ENCODE data around the gene C3orf22. TPM values are rescaled to one million over a fixed set of nuclear protein-coding genes. Genes with fewer than 3 reads are reported as not detected.
"Not testable (repeated sequence)": the region's sequence is repeated elsewhere in the genome, so short reads cannot be mapped to it uniquely, and the experiment has no call there.

Gene C3orf22
- total RNA-seq, 1 donor: not detected

- Histone ChIP-seq H3K27ac (ENCODE audit: low read depth, low read length) (no peak overlapping the region), H2AFZ (ENCODE audit: low read length) (no peak overlapping the region), H3K4me3 (ENCODE audit: insufficient read depth, low read length) (no peak overlapping the region), H3K4me1 (ENCODE audit: insufficient read depth, low read length) (peaks cover 14% of the 10 kb centered on the region), H3K36me3 (ENCODE audit: insufficient read depth, low read length) (no peaks in the 10 kb centered on the region), H3K79me2 (ENCODE audit: insufficient read depth, low read length) (no peaks in the 10 kb centered on the region), H3K4me2 (ENCODE audit: insufficient read depth, low read length) (no peak overlapping the region), H3K9me3 (ENCODE audit: low read depth, low read length) (no peaks in the 10 kb centered on the region), H4K20me1 (ENCODE audit: insufficient read depth, low read length) (no peaks in the 10 kb centered on the region), H3K27me3 (ENCODE audit: insufficient read depth, low read length) (peaks cover 27% of the 10 kb centered on the region)
- no peak for DNase-seq (ENCODE audit: insufficient read length, low spot score, missing footprints)
- TF ChIP-seq CTCF (IDR thresholded peaks at IDR 0.05; ENCODE audit: extremely low read depth, low read depth, low read length): no peak
Observed at GRCh38 chr3:126537730-126538281, 20.9 kb downstream of the C3orf22 start.

- H3K4me1 ChIP-seq (ENCODE audit: insufficient read depth, low read length): peaks cover 14% of the 10 kb centered on the region
- no peaks in the 10 kb centered on the region for H3K36me3 ChIP-seq (ENCODE audit: insufficient read depth, low read length)
Observed at GRCh38 chr3:126537116-126537729, 21.5 kb downstream of the C3orf22 start.

GRCh38 chr3:126536126-126536525 is 22.6 kb downstream of the C3orf22 start:
- Histone ChIP-seq H4K20me1 (ENCODE audit: insufficient read depth, low read length) (no peaks in the 10 kb centered on the region), H3K27ac (ENCODE audit: low read depth, low read length) (no peak overlapping the region), H3K4me2 (ENCODE audit: insufficient read depth, low read length) (no peak overlapping the region), H2AFZ (ENCODE audit: low read length) (no peak overlapping the region), H3K9me3 (ENCODE audit: low read depth, low read length) (no peaks in the 10 kb centered on the region), H3K27me3 (ENCODE audit: insufficient read depth, low read length) (peaks cover 34% of the 10 kb centered on the region), H3K79me2 (ENCODE audit: insufficient read depth, low read length) (no peaks in the 10 kb centered on the region), H3K36me3 (ENCODE audit: insufficient read depth, low read length) (no peaks in the 10 kb centered on the region), H3K4me3 (ENCODE audit: insufficient read depth, low read length) (no peak overlapping the region), H3K4me1 (ENCODE audit: insufficient read depth, low read length) (peaks cover 12% of the 10 kb centered on the region)
- DNase-seq (ENCODE audit: insufficient read length, low spot score, missing footprints): peak; percentile 36
- no peak for TF ChIP-seq CTCF (IDR thresholded peaks at IDR 0.05; ENCODE audit: extremely low read depth, low read depth, low read length)

More at GRCh38 chr3:126537116-126537729, 21.5 kb downstream of the C3orf22 start:
- no peak overlapping the region for H3K4me2 ChIP-seq (ENCODE audit: insufficient read depth, low read length)
- H3K79me2 ChIP-seq (ENCODE audit: insufficient read depth, low read length): no peaks in the 10 kb centered on the region
- DNase-seq (ENCODE audit: insufficient read length, low spot score, missing footprints): no peak
- peaks cover 33% of the 10 kb centered on the region for H3K27me3 ChIP-seq (ENCODE audit: insufficient read depth, low read length)
- H3K4me3 ChIP-seq (ENCODE audit: insufficient read depth, low read length): no peak overlapping the region
- no peaks in the 10 kb centered on the region for H3K9me3 ChIP-seq (ENCODE audit: low read depth, low read length)
- no peak overlapping the region for H3K27ac ChIP-seq (ENCODE audit: low read depth, low read length)
- no peak for TF ChIP-seq CTCF (IDR thresholded peaks at IDR 0.05; ENCODE audit: extremely low read depth, low read depth, low read length)
- H2AFZ ChIP-seq (ENCODE audit: low read length): no peak overlapping the region
- no peaks in the 10 kb centered on the region for H4K20me1 ChIP-seq (ENCODE audit: insufficient read depth, low read length)

- Histone ChIP-seq H3K36me3 (ENCODE audit: insufficient read depth, low read length) (no peaks in the 10 kb centered on the region), H3K27ac (ENCODE audit: low read depth, low read length) (no peak overlapping the region), H3K4me1 (ENCODE audit: insufficient read depth, low read length) (peaks cover 7% of the 10 kb centered on the region), H3K79me2 (ENCODE audit: insufficient read depth, low read length) (no peaks in the 10 kb centered on the region), H2AFZ (ENCODE audit: low read length) (no peak overlapping the region), H3K4me3 (ENCODE audit: insufficient read depth, low read length) (no peak overlapping the region), H3K27me3 (ENCODE audit: insufficient read depth, low read length) (peaks cover 34% of the 10 kb centered on the region), H4K20me1 (ENCODE audit: insufficient read depth, low read length) (no peaks in the 10 kb centered on the region), H3K9me3 (ENCODE audit: low read depth, low read length) (no peaks in the 10 kb centered on the region), H3K4me2 (ENCODE audit: insufficient read depth, low read length) (no peak overlapping the region)
- no peak for TF ChIP-seq CTCF (IDR thresholded peaks at IDR 0.05; ENCODE audit: extremely low read depth, low read depth, low read length)
- peak; percentile 35 for DNase-seq (ENCODE audit: insufficient read length, low spot score, missing footprints)
Observed at GRCh38 chr3:126535636-126536035, 23.1 kb downstream of the C3orf22 start.

GRCh38 chr3:126534716-126535115 is 24.0 kb downstream of the C3orf22 start:
- H4K20me1 ChIP-seq (ENCODE audit: insufficient read depth, low read length): not testable (repeated sequence)

More at GRCh38 chr3:126534716-126535115, 24.0 kb downstream of the C3orf22 start:
- H3K27me3 ChIP-seq (ENCODE audit: insufficient read depth, low read length): peaks cover 34% of the 10 kb centered on the region
- H3K4me3 ChIP-seq (ENCODE audit: insufficient read depth, low read length); DNase-seq (ENCODE audit: insufficient read length, low spot score, missing footprints); H2AFZ ChIP-seq (ENCODE audit: low read length); H3K4me2 ChIP-seq (ENCODE audit: insufficient read depth, low read length); H3K36me3 ChIP-seq (ENCODE audit: insufficient read depth, low read length); H3K9me3 ChIP-seq (ENCODE audit: low read depth, low read length); H3K79me2 ChIP-seq (ENCODE audit: insufficient read depth, low read length); H3K4me1 ChIP-seq (ENCODE audit: insufficient read depth, low read length); H3K27ac ChIP-seq (ENCODE audit: low read depth, low read length): not testable (repeated sequence)
